Measurements from ENCODE around the gene PPP1R3F.

GRCh38 chrX:49273181-49273727, 3.7 kb downstream of the PPP1R3F start:
- no peak for TF ChIP-seq EZH2 (IDR thresholded peaks at IDR 0.05; ENCODE audit: borderline replicate concordance, low read length)
- TF ChIP-seq, protein P1, sequence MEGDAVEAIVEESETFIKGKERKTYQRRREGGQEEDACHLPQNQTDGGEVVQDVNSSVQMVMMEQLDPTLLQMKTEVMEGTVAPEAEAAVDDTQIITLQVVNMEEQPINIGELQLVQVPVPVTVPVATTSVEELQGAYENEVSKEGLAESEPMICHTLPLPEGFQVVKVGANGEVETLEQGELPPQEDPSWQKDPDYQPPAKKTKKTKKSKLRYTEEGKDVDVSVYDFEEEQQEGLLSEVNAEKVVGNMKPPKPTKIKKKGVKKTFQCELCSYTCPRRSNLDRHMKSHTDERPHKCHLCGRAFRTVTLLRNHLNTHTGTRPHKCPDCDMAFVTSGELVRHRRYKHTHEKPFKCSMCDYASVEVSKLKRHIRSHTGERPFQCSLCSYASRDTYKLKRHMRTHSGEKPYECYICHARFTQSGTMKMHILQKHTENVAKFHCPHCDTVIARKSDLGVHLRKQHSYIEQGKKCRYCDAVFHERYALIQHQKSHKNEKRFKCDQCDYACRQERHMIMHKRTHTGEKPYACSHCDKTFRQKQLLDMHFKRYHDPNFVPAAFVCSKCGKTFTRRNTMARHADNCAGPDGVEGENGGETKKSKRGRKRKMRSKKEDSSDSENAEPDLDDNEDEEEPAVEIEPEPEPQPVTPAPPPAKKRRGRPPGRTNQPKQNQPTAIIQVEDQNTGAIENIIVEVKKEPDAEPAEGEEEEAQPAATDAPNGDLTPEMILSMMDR (IDR thresholded peaks at IDR 0.05; ENCODE audit: low read length) = no peak
